B cell (primary cell): ENCODE measurements around the gene FAM83B. TPM values are rescaled to one million over a fixed set of nuclear protein-coding genes. Genes with fewer than 3 reads are reported as not detected.

Experiments
- ATAC-seq: fragments of 200-7000 bp; cut with Tn5 transposase; one replicate; pipeline ENCODE4 v1.10.0; 2021; ENCODE audit warnings: low read depth, mild to moderate bottlenecking, moderate number of reproducible peaks, moderate library complexity
- CTCF ChIA-PET: fragments of 350-600 bp; sonication (Branson Sonifier 250); formaldehyde crosslinking; loops from one replicate; lab custom pipeline; 2021; ENCODE audit warnings: antibody characterized with exemption, inconsistent platforms; lab: Charles Lee
- POLR2A ChIA-PET: fragments of 350-600 bp; sonication (Branson Sonifier 250); formaldehyde crosslinking; loops from one replicate; lab custom pipeline; 2021; ENCODE audit warnings: antibody characterized with exemption; lab: Charles Lee
- DNase-seq: peaks from one replicate; pipeline ENCODE4 v3.0.0; 2013
- H2AFZ ChIP-seq: 2 replicates; pipeline ENCODE4 v1.6.1; 2012; ENCODE audit warnings: mild to moderate bottlenecking, low read depth, low read length; ENCODE audit not compliant: insufficient read depth, poor library complexity, severe bottlenecking
- H3K27ac ChIP-seq, 2 donors: 1 replicate in 1 of 2; 2 replicates in 1 of 2; pipeline ENCODE4 v1.5.1; 2012 to 2013; ENCODE audit warnings: low read length in 2 of 2, mild to moderate bottlenecking in 2 of 2, moderate library complexity in 1 of 2
- H3K27me3 ChIP-seq, 4 experiments: fragments of 200-600 bp in 1 of 4; sonication (generic) in 1 of 4; replicated peaks in 1 of 4; 1 replicate in 2 of 4; 2 replicates in 2 of 4; pipeline versions ENCODE4 v1.6.1 to v1.7.0; 2013 to 2016; ENCODE audit warnings: low read length in 3 of 4, mild to moderate bottlenecking in 2 of 4, mixed read lengths in 1 of 4, moderate library complexity in 1 of 4; ENCODE audit not compliant: insufficient read depth in 4 of 4, control insufficient read depth in 3 of 4; ENCODE audit errors: control extremely low read depth in 1 of 4
- H3K36me3 ChIP-seq, 2 experiments: replicated peaks in 1 of 2; 1 replicate in 1 of 2; 2 replicates in 1 of 2; pipeline versions ENCODE4 v1.6.1 to v1.7.1; 2013; ENCODE audit warnings: low read length in 1 of 2; ENCODE audit not compliant: insufficient read depth in 2 of 2, control insufficient read depth in 1 of 2; ENCODE audit errors: control extremely low read depth in 1 of 2, extremely low read depth in 1 of 2
- H3K4me1 ChIP-seq, 2 donors: fragments of 200-600 bp in 1 of 2; sonication (generic) in 1 of 2; 1 replicate in 1 of 2; 2 replicates in 1 of 2; pipeline versions ENCODE4 v1.5.1 to v1.6.1; 2013 to 2017; ENCODE audit warnings: low read length in 2 of 2; ENCODE audit not compliant: control insufficient read depth in 2 of 2, insufficient read depth in 2 of 2
- H3K4me2 ChIP-seq: replicated peaks from 2 replicates; pipeline ENCODE3; 2012; ENCODE audit warnings: mild to moderate bottlenecking, low read depth, low read length; ENCODE audit not compliant: poor library complexity, severe bottlenecking
- H3K4me3 ChIP-seq, 5 experiments: fragments of 200-600 bp in 1 of 5; sonication (generic) in 1 of 5; 1 replicate in 3 of 5; 2 replicates in 2 of 5; pipeline versions ENCODE4 v1.5.1 to v1.7.0; 2011 to 2016; ENCODE audit warnings: low read length in 4 of 5, mild to moderate bottlenecking in 4 of 5, low read depth in 2 of 5, control low read depth in 1 of 5, moderate library complexity in 1 of 5; ENCODE audit not compliant: insufficient read depth in 1 of 5; ENCODE audit errors: control extremely low read depth in 1 of 5, extremely low read depth in 1 of 5
- H3K79me2 ChIP-seq: fragments of 200-600 bp; sonication (generic); one replicate; pipeline ENCODE4 v1.6.0; 2016; ENCODE audit warnings: low read length; ENCODE audit not compliant: control insufficient read depth, insufficient read depth
- H3K9ac ChIP-seq: fragments of 200-600 bp; sonication (generic); 2 replicates; pipeline ENCODE4 v1.6.1; 2017; ENCODE audit warnings: mild to moderate bottlenecking, low read length, moderate library complexity
- H3K9me3 ChIP-seq, 3 donors: one replicate each; pipeline versions ENCODE4 v1.6.1 to v1.7.1; 2013; ENCODE audit warnings: low read length in 2 of 3; ENCODE audit not compliant: control insufficient read depth in 2 of 3, insufficient read depth in 1 of 3; ENCODE audit errors: control extremely low read depth in 1 of 3
- H4K20me1 ChIP-seq: 2 replicates; pipeline ENCODE4 v1.6.0; 2012; ENCODE audit warnings: mild to moderate bottlenecking, low read length; ENCODE audit not compliant: insufficient read depth, control insufficient read depth, poor library complexity, severe bottlenecking
- H3K27ac Mint-ChIP-seq: one replicate; pipeline ENCODE4 v1.8.0; 2021; ENCODE audit warnings: mixed read lengths
- H3K27me3 Mint-ChIP-seq: one replicate; pipeline ENCODE4 v1.8.0; 2021; ENCODE audit warnings: mixed read lengths
- H3K4me1 Mint-ChIP-seq: one replicate; pipeline ENCODE4 v1.8.0; 2021; ENCODE audit warnings: mixed read lengths
- H3K4me3 Mint-ChIP-seq: one replicate; pipeline ENCODE4 v1.8.0; 2021; ENCODE audit warnings: mixed read lengths
- H3K9me3 Mint-ChIP-seq: one replicate; pipeline ENCODE4 v1.8.0; 2022; ENCODE audit warnings: mixed read lengths; ENCODE audit not compliant: insufficient read depth
- EZH2 ChIP-seq: IDR thresholded peaks from 2 replicates; pipeline ENCODE4 v1.6.1; 2012; ENCODE audit warnings: borderline replicate concordance, low read depth, mild to moderate bottlenecking, moderate library complexity, low read length; ENCODE audit not compliant: insufficient read depth, poor library complexity, severe bottlenecking
- WGBS: methylation state at CpG from one replicate; pipeline ENCODE4 v1.1.5; 2013; ENCODE audit warnings: missing lambda C conversion rate; ENCODE audit not compliant: insufficient coverage; 5-methylcytosine and 5-hydroxymethylcytosine counted together
- intact Hi-C: fragments of 100-400 bp; cut with micrococcal nuclease; formaldehyde crosslinking; loops from one replicate; pipeline ENCODE4 v1.10.0; 2022
- polyA plus RNA-seq: library from polyadenylated mRNA; depleted of rRNA; stranded (reverse); fragments of >200 nt; gene quantifications from 2 replicates; pipeline ENCODE4 v1.2.3, GENCODE V29; 2012
- total RNA-seq, 2 donors: library from RNA; stranded (reverse); fragments of 120-200 nt in 1 of 2; gene quantifications; 1 replicate in 1 of 2; 2 replicates in 1 of 2; pipeline versions ENCODE4 v1.2.3 to v1.2.4, GENCODE V29; 2013 to 2022
- TF ChIP-seq, protein P1 (sequence below): fragments of 200-600 bp; IDR thresholded peaks from one replicate; pipeline ENCODE4 v1.8.0; 2022; ENCODE audit warnings: antibody characterized with exemption, mild to moderate bottlenecking

The FAM83B gene
- total and polyA plus RNA-seq, 2 donors (not counting 1 experiment from before 2014, with no cell fraction given): not detected

DNA sequence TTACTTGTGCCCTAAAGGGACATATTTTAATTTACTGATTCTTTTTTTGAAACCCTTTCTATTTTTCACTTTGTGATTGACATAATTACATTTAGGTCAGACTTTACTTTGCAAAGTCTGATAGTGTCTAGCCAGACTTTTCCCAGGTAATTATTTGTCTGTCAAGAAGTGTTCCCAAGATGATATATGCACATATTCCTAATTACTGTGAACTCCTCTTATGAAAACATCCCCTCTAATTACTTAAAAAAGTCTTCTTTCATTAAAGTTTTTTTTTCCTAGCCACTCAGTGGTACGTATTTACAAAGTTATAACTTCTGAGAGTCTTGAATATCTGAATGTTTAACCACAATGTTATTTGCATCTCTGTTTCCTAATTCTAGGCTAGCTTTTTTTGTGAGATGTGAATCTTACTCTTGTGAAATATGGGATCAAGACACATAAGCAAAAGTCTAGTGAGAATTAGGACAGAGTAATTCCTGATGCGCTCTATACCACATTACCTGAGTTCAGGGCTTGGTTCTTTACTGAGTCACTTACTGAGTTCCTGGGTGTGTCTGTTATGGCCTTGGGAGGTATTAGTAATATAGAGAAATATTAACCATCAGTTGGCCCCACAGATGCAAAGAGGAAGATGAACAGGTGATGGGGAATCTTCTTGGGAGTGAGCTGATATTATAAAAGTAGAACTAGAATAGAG, 27.9 kb downstream of the FAM83B start:
- no peaks in the 10 kb centered on the region for H3K27me3 ChIP-seq

DNA sequence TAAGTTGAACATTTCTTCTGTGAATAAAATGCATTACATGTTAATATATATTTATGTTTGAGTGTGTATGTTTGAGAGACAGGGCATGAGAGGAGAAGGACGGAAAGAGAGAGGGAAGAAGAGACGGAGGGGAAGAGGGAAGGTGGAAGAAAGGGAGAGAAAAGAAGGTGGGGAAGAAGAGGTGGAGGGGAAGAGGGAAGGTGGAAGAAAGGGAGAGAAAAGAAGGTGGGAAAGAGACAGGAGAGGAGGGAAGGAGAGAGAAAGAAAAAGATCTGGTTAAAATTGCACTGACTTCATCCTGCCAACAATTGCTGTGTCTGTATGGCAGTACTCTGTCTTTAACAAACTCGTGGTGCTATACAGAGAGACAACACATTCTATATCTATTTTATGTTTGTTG, 29.0 kb downstream of the FAM83B start:
- H3K36me3 ChIP-seq: no peaks in the 10 kb centered on the region
- H3K9me3 ChIP-seq: no peaks in the 10 kb centered on the region
- H3K4me2 ChIP-seq: no peak overlapping the region
- Mint-ChIP-seq H3K27me3 (no peaks in the 10 kb centered on the region), H3K27ac (no peak overlapping the region), H3K9me3 (no peaks in the 10 kb centered on the region), H3K4me3 (no peak overlapping the region), H3K4me1 (no peaks in the 10 kb centered on the region)
- H3K9ac ChIP-seq: no peak overlapping the region
- no peaks in the 10 kb centered on the region for H3K27me3 ChIP-seq
- no peak overlapping the region for H3K27ac ChIP-seq
- ChIA-PET CTCF (no interaction called here), POLR2A (no interaction called here)
- intact Hi-C loops: no loop called here
- H3K4me1 ChIP-seq: no peaks in the 10 kb centered on the region
- H4K20me1 ChIP-seq: no peaks in the 10 kb centered on the region
- no peak for TF ChIP-seq EZH2
- TF ChIP-seq, protein P1, sequence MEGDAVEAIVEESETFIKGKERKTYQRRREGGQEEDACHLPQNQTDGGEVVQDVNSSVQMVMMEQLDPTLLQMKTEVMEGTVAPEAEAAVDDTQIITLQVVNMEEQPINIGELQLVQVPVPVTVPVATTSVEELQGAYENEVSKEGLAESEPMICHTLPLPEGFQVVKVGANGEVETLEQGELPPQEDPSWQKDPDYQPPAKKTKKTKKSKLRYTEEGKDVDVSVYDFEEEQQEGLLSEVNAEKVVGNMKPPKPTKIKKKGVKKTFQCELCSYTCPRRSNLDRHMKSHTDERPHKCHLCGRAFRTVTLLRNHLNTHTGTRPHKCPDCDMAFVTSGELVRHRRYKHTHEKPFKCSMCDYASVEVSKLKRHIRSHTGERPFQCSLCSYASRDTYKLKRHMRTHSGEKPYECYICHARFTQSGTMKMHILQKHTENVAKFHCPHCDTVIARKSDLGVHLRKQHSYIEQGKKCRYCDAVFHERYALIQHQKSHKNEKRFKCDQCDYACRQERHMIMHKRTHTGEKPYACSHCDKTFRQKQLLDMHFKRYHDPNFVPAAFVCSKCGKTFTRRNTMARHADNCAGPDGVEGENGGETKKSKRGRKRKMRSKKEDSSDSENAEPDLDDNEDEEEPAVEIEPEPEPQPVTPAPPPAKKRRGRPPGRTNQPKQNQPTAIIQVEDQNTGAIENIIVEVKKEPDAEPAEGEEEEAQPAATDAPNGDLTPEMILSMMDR: no peak
- no peaks in the 10 kb centered on the region for H3K79me2 ChIP-seq
- DNase-seq: no peak
- ATAC-seq: no peak
- no peak overlapping the region for H3K4me3 ChIP-seq
- no peak overlapping the region for H2AFZ ChIP-seq
- WGBS: 90% methylated on average over 2 of the region's 3 CpGs

More for the DNA sequence above, 27.9 kb downstream of the FAM83B start:
- H4K20me1 ChIP-seq: no peaks in the 10 kb centered on the region
- Mint-ChIP-seq H3K27me3 (no peaks in the 10 kb centered on the region), H3K4me1 (no peaks in the 10 kb centered on the region), H3K4me3 (no peak overlapping the region), H3K27ac (no peak overlapping the region), H3K9me3 (no peaks in the 10 kb centered on the region)
- H3K4me1 ChIP-seq: no peaks in the 10 kb centered on the region
- ChIA-PET CTCF (interaction anchor here (0.7 kb wide), 1 partner anchor 69 kb away, joined by 3 read pairs; no protein-coding TSS in a partner anchor), POLR2A (no interaction called here)
- H3K4me3 ChIP-seq: no peak overlapping the region
- WGBS: 80% methylated on average over 1 of the region's 2 CpGs
- no peak for DNase-seq
- H2AFZ ChIP-seq: no peak overlapping the region
- no peak overlapping the region for H3K4me2 ChIP-seq
- no peak overlapping the region for H3K27ac ChIP-seq
- intact Hi-C loops: no loop called here
- no peak overlapping the region for H3K9ac ChIP-seq
- TF ChIP-seq, protein P1: no peak
- TF ChIP-seq EZH2: no peak
- H3K9me3 ChIP-seq: no peaks in the 10 kb centered on the region
- no peak for ATAC-seq
- no peaks in the 10 kb centered on the region for H3K79me2 ChIP-seq
- no peaks in the 10 kb centered on the region for H3K36me3 ChIP-seq
